ENCODE results near the gene PIK3CD. TPM values are rescaled to one million over a fixed set of nuclear protein-coding genes. Genes with fewer than 3 reads are reported as not detected.

PIK3CD gene
- total and polyA plus RNA-seq, 2 of the 8 experiments (the other 6 are each of a cell fraction or from before 2014, with no cell fraction given) = 20.6 to 24.1 TPM

- no peak for TF ChIP-seq SIN3A (conservative IDR thresholded peaks at IDR 0.05 in 1 of 2, IDR thresholded peaks at IDR 0.05 in 1 of 2; ENCODE audit: low read depth in 1 of 2, low read length in 2 of 2)
- TF ChIP-seq KDM5A (IDR thresholded peaks at IDR 0.05; ENCODE audit: low read length) = no peak
- TF ChIP-seq SP2 (IDR thresholded peaks at IDR 0.05; ENCODE audit: low read length) = no peak
- no peak for TF ChIP-seq TCF12 (IDR thresholded peaks at IDR 0.05; ENCODE audit: low read depth, low read length)
Observed at GRCh38 chr1:9626201-9626608, 25.3 kb upstream of the PIK3CD start (continued).

Measured in H1 (cell line).